NT2/D1 (cell line): ENCODE results near the gene USP27X.

Experiments
- DNase-seq: peaks from one replicate; pipeline ENCODE4 v3.0.0-alpha.2; 2011; ENCODE audit warnings: low read depth, low spot score
- H3K27me3 ChIP-seq: 2 replicates; pipeline ENCODE4 v1.6.0; 2011; ENCODE audit warnings: mild to moderate bottlenecking; ENCODE audit not compliant: insufficient read length, insufficient read depth
- H3K36me3 ChIP-seq: 2 replicates; pipeline ENCODE4 v1.6.1; 2011; ENCODE audit warnings: mild to moderate bottlenecking, low read length, mixed read lengths; ENCODE audit not compliant: insufficient read depth, insufficient read length
- H3K4me1 ChIP-seq: 2 replicates; pipeline ENCODE4 v1.5.1; 2011; ENCODE audit not compliant: insufficient read depth, insufficient read length
- H3K4me3 ChIP-seq: 2 replicates; pipeline ENCODE4 v1.5.1; 2011; ENCODE audit warnings: low read depth; ENCODE audit not compliant: insufficient read length
- H3K9ac ChIP-seq: 2 replicates; pipeline ENCODE4 v1.6.0; 2011; ENCODE audit warnings: low read depth; ENCODE audit not compliant: insufficient read length
- H3K9me3 ChIP-seq: 2 replicates; pipeline ENCODE4 v1.5.1; 2011; ENCODE audit warnings: mild to moderate bottlenecking, low read length; ENCODE audit not compliant: insufficient read depth
- SUZ12 ChIP-seq: IDR thresholded peaks from 2 replicates; pipeline ENCODE4 v1.6.1; 2011; ENCODE audit not compliant: insufficient read length, insufficient read depth; ENCODE audit errors: extremely low read depth
- YY1 ChIP-seq: IDR thresholded peaks from 2 replicates; pipeline ENCODE4 v1.6.1; 2011; ENCODE audit not compliant: insufficient read length, insufficient read depth
- ZNF274 ChIP-seq: IDR thresholded peaks from 2 replicates; pipeline ENCODE4 v1.6.1; 2011; ENCODE audit warnings: mild to moderate bottlenecking, low read depth, low read length

Gene USP27X

DNA sequence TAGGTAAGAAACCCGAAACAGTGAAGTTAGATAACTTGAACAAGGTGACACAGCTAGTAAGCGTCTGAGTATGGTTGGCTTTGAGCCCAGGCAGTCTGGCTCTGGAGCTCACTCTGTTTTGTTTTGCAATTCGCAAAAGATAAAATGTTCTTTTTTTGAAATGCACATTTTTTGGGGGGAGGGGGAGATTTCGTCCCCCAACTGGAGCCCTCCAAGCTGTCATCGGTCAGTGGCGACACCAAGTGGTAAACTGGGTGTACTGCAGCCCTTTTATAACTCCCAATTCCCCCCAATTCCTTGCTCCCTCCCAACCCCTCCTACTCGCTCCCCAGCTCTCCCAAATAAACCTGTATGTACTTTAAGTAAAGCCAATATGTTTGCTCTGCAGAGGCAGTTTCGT is 40.3 kb downstream of the USP27X start:
- TF ChIP-seq ZNF274: no peak
- TF ChIP-seq YY1: no peak
- TF ChIP-seq SUZ12: no peak
- Histone ChIP-seq H3K4me1 (no peaks in the 10 kb centered on the region), H3K4me3 (no peak overlapping the region), H3K9me3 (no peaks in the 10 kb centered on the region), H3K9ac (no peak overlapping the region), H3K36me3 (no peaks in the 10 kb centered on the region), H3K27me3 (peaks cover 3% of the 10 kb centered on the region)
- peak; percentile 13 for DNase-seq

GRCh38 chrX:49921109-49921508 is 41.8 kb downstream of the USP27X start:
- Histone ChIP-seq H3K4me3 (no peak overlapping the region), H3K9me3 (no peaks in the 10 kb centered on the region), H3K9ac (no peak overlapping the region), H3K27me3 (peaks cover 3% of the 10 kb centered on the region), H3K36me3 (peaks cover 7% of the 10 kb centered on the region), H3K4me1 (no peaks in the 10 kb centered on the region)
- no peak for DNase-seq
- TF ChIP-seq SUZ12: no peak
- TF ChIP-seq ZNF274: no peak
- no peak for TF ChIP-seq YY1

DNA sequence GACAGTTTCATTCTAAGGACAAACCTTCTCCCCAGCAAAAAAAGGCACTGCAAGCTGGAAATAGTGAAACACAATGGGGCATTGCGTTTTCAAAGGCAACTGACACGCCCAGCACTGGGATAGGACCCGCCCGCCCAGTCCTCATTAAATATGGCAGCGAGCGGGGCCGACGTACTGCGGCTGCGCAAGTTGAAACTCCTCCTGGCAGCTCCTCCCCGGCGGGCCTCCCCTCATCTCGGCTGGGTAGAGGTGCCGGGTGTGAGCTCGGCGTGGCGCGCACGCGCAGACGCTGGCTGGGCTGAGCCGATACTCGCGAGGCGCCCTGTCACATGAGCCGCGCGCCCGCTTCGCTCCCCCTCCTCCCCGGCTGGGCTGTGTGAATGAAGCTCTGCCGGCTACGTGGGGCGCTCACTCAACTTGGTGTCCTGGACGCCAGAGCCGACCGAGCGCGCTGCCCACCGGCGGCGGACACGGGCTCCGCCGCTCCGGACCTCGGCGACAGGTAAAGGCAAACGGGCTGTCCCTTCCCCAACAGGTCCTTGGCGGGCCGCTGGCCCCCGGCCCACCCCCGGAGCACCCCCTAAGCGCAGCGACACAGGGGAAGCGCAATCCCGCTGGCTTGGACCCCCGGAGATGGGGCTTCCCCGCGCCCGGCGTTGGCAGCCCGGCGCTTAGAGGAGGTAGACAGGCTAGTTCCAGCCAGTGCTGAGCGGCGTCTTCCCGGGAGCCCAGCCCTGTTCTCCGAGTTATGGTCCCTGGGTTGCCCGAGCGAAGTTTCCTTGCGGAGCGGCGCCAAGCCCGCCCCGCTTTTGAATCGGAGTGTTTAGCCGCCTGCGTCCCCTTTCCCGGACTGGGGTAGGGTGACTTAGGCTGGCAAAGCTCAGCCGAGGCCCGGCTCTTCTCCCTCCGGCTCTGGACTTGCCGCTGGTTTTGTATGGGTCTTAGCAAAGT is 43.3 kb downstream of the USP27X start, which contains the start of gene CLCN5:
TSS of gene CLCN5 (plus strand) at position 306 of the 951 bp plus-strand sequence. CDS start 2,703 bp downstream, outside the sequence.
- TF ChIP-seq ZNF274 (no peak), SUZ12 (no peak), YY1 (no peak)
- H3K4me3 ChIP-seq: peak within 1 kb of the TSS; percentile 69
- H3K36me3 ChIP-seq: peaks cover 10% of the 10 kb centered on the region
- DNase-seq: peak; percentile 93
- no peaks in the 10 kb centered on the region for H3K9me3 ChIP-seq
- H3K27me3 ChIP-seq: peaks cover 3% of the 10 kb centered on the region
- no peaks in the 10 kb centered on the region for H3K4me1 ChIP-seq
- peak within 1 kb of the TSS; percentile 83 for H3K9ac ChIP-seq

DNA sequence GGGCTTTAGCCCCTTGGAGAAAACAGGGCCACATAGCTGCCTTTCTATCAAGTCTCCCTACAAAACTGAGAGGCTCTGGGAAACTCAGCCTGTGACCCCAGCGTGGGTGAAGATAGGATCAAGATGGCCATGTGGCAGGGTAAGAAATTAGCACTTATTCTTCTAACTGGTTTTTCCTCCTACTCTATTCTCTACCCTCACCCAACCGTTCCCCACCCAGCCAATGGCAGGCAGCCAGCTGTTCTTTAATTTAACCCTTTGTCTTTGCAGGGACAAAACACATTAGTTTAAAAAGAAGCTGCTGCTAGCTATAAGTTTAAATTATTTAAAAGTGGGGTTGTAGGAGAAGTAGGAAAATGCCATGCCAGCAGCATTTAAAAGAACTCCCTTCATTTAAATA is 45.9 kb downstream of the USP27X start:
- no peak for TF ChIP-seq YY1
- no peak for TF ChIP-seq ZNF274
- no peak for TF ChIP-seq SUZ12
- H3K27me3 ChIP-seq: peaks cover 3% of the 10 kb centered on the region
- H3K4me3 ChIP-seq: no peak overlapping the region
- no peak overlapping the region for H3K9ac ChIP-seq
- no peaks in the 10 kb centered on the region for H3K9me3 ChIP-seq
- no peak for DNase-seq
- H3K36me3 ChIP-seq: peaks cover 10% of the 10 kb centered on the region
- no peaks in the 10 kb centered on the region for H3K4me1 ChIP-seq

- Histone ChIP-seq H3K9me3 (no peaks in the 10 kb centered on the region), H3K4me3 (no peak overlapping the region), H3K4me1 (no peaks in the 10 kb centered on the region), H3K27me3 (no peaks in the 10 kb centered on the region), H3K36me3 (peaks cover 10% of the 10 kb centered on the region), H3K9ac (no peak overlapping the region)
- DNase-seq: no peak
- no peak for TF ChIP-seq ZNF274
- TF ChIP-seq SUZ12: no peak
- TF ChIP-seq YY1: no peak
Observed at GRCh38 chrX:49930039-49930438, 50.8 kb downstream of the USP27X start.
